ENCODE data around the gene RGS11.

DNA sequence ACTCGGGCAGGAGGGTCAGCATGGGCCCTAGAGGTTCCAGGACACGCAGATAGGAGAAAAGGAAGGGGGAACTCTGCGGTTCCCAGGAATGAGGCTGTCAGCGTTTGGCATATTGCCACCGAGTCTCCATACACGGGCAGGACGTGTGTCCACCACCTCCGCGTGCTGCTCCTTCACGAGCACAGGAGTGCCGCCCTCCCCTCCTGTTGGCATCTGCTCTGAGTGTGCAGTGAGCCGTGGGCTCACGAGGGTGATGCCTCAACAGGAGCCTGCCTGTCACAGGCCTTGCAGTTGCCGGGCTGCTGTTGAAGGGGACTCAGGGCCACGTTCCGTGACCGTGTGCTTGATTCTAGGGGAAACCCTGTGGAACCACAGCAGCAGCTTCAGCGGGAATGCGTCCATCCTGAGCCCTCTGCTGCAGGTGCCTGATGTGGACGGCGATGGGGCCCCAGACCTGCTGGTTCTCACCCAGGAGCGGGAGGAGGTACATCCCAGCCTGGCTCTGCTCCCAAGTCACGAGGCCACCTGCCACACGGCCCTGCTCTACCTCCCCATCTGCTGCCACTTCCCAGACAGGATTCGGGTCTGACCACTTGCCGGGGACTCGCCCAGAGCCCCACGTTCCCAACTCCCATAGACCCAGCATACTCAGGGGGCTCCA, 14.6 kb downstream of the RGS11 start:
- TF ChIP-seq POLR2AphosphoS5 (IDR thresholded peaks at IDR 0.05) (no peak), POLR2A (IDR thresholded peaks at IDR 0.05; ENCODE audit: low read depth) (no peak), EP300 (IDR thresholded peaks at IDR 0.05) (no peak)
- TF ChIP-seq, protein P1, sequence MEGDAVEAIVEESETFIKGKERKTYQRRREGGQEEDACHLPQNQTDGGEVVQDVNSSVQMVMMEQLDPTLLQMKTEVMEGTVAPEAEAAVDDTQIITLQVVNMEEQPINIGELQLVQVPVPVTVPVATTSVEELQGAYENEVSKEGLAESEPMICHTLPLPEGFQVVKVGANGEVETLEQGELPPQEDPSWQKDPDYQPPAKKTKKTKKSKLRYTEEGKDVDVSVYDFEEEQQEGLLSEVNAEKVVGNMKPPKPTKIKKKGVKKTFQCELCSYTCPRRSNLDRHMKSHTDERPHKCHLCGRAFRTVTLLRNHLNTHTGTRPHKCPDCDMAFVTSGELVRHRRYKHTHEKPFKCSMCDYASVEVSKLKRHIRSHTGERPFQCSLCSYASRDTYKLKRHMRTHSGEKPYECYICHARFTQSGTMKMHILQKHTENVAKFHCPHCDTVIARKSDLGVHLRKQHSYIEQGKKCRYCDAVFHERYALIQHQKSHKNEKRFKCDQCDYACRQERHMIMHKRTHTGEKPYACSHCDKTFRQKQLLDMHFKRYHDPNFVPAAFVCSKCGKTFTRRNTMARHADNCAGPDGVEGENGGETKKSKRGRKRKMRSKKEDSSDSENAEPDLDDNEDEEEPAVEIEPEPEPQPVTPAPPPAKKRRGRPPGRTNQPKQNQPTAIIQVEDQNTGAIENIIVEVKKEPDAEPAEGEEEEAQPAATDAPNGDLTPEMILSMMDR (IDR thresholded peaks at IDR 0.05): no peak
